ENCODE data around the gene CD84. TPM values are rescaled to one million over a fixed set of nuclear protein-coding genes. Genes with fewer than 3 reads are reported as not detected.
"Not testable (repeated sequence)": the region's sequence is repeated elsewhere in the genome, so short reads cannot be mapped to it uniquely, and the experiment has no call there.

The CD84 gene
- total RNA-seq, 1 experiment from 2014 or later: not detected

- DNase-seq (ENCODE audit: low spot score): no peak
Observed at GRCh38 chr1:160610569-160611242, 31.4 kb upstream of the CD84 start.

GRCh38 chr1:160608941-160609340 is 29.6 kb upstream of the CD84 start:
- DNase-seq (ENCODE audit: low spot score): no peak

DNA sequence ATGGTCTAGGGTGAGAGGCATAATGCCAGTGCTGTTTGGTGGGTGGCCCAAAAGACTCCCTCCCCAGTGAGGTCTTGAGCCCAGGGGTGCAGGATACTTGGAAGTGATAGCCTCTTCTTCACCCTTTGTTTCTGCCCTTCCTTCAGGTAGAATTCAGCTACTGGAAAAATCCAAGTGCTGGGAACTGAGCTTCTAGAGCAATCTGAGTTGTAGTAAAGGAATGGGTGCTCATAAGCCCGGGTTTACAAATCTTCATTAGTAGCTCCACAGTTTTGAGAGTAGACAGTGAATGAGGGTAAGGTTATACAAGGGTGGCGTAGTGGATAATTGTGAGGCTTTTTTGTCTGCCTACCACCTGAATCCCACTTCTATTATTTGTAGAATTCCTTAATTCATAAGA is 29.2 kb upstream of the CD84 start:
- no peak for DNase-seq (ENCODE audit: low spot score)

DNA sequence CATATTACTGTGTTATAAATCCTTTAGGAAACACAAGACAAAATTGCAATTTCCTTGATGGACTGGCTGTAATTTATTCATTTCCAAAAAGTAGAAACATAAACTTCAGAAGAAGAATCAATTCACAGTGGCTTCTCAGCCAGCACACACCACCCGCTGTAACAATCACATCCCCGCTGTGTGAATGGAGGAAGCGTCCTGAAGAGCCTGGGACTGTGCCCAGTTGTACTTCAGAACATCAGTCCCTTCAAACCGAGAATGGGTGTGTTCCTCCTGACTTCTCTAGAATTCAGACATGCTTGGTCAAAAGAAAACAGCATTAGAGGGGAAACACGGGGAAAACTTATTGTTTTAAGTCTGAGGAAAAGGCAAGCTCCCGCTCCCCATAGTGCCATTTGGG is 28.8 kb upstream of the CD84 start:
- no peak for DNase-seq (ENCODE audit: low spot score)

GRCh38 chr1:160607672-160608032 is 28.4 kb upstream of the CD84 start:
- DNase-seq (ENCODE audit: low spot score): no peak

DNA sequence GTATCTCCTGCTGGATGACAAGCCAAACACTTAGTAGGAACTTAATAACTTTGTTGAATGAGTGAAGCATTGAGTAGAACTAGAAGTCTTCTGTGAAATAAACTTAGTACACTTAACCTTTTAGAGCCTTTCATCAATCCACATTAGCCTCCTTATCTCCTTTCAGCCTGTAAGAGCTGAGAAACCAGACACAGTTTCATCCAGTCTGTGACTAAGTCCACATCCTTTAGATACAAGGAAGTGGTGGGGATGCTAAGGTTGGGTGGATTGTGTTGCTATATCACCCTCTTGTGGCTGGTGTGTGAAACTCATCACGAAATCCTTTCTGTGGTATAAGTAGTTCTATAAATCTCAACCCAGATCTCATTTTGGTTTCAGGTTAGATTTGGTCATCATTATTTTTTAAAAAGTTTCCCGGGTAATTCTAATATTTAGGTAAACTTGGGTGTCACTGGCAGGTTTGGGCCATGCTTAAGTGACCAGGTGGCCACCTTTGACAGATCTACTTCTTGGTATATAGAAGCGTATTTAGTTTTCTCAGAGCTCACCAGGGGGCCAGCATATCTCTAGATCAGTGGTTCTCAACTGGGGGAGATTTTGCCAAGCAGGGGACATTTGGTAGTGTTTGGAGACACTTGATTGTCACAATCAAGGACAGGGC is 27.8 kb upstream of the CD84 start:
- DNase-seq (ENCODE audit: low spot score): peak; percentile 85

GRCh38 chr1:160606611-160607010 is 27.3 kb upstream of the CD84 start:
- no peak for DNase-seq (ENCODE audit: low spot score)

- DNase-seq (ENCODE audit: low spot score): no peak
Observed at GRCh38 chr1:160605792-160606479, 26.6 kb upstream of the CD84 start.

GRCh38 chr1:160605205-160605604 is 25.9 kb upstream of the CD84 start:
- no peak for DNase-seq (ENCODE audit: low spot score)

- DNase-seq (ENCODE audit: low spot score): no peak
Observed at GRCh38 chr1:160597705-160598104, 18.4 kb upstream of the CD84 start.

DNA sequence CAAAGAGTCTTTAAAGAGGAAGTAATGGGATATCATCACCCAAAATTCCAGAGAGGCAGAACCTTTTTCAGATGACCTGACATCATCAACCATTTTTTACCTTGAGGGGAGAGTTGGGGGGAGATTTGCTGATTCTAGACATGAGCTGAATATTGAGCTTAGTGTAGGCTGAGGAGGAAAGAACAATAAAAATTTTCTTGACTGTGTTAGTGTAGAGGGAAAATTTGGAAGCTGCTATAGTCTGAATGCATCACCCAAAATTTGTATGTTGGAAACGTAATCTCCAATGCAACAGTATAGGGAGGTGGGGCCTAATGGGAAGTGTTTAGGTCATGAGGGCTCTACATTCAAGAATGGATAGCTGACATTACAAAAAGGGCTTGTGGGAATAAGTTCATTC is 17.8 kb upstream of the CD84 start:
- DNase-seq (ENCODE audit: low spot score): no peak

GRCh38 chr1:160590488-160590887 is 11.2 kb upstream of the CD84 start:
- no peak for DNase-seq (ENCODE audit: low spot score)

GRCh38 chr1:160588468-160588867 is 9.2 kb upstream of the CD84 start:
- no peak for DNase-seq (ENCODE audit: low spot score)

- DNase-seq (ENCODE audit: low spot score): no peak
Observed at GRCh38 chr1:160584784-160585183, 5.5 kb upstream of the CD84 start.

- not testable (repeated sequence) for DNase-seq (ENCODE audit: low spot score)
Observed at GRCh38 chr1:160582976-160583375, 3.7 kb upstream of the CD84 start.

DNA sequence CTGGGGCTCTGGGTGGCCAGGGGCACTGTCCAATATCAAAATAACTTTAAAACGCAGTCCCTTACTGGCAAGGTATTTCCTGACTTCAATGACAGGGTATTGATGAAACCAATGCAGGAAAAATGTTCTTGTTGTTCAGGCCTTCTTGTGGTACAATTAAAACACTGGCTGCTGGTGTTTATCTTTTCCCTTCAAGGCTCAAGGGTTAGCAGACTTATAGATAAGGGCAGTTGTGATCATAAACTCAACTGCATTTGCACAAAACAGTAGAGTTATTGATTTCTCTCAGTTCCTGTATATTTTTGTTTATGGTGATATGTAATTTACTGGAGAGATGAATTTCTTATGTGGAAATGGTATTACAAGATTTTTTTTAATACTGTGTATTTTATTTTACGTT is 2.7 kb upstream of the CD84 start:
- no peak for DNase-seq (ENCODE audit: low spot score)

- no peak for DNase-seq (ENCODE audit: low spot score)
Observed at GRCh38 chr1:160580221-160580812, 1.0 kb upstream of the CD84 start.

GRCh38 chr1:160578525-160579191 is 638 bp downstream of the CD84 start:
- no peak for DNase-seq (ENCODE audit: low spot score)

DNA sequence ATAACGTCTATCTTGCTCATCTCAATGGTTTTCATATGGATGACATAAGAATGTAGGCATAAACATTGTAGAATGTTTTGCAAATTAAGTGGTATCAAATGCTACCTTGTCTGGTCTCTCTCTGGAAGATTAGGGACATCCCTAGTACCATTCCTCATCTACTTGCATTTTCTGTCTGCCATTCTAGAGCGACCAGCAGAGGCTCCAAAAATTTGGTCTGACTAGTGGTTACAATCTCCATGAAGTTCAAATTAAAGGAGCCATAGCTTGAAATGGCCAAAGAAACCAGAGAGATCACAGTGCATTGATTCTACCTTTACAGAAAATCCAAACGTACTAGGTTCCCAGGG is 1.1 kb downstream of the CD84 start:
- no peak for DNase-seq (ENCODE audit: low spot score)

GRCh38 chr1:160577671-160578070 is 1.6 kb downstream of the CD84 start:
- DNase-seq (ENCODE audit: low spot score): no peak

GRCh38 chr1:160576884-160577283 is 2.4 kb downstream of the CD84 start:
- DNase-seq (ENCODE audit: low spot score): no peak

DNA sequence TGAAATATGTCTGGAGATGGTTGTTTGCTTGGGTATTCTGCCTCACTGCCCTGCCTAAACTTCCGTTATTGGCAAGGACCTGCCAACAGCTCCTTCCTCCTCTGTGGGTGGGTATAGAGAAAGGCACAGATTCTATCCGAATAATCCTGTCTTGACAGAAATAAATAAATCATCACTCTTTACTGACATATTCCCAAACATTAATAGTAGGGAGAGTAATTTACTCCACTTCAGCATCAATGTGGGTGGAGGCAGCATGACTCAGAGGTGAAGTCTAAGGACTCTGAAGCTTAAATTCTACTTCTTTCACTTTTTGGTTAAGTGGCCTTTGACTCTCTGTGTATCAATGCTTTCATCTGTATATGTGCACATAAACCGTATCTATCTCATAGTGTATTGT is 2.9 kb downstream of the CD84 start:
- no peak for DNase-seq (ENCODE audit: low spot score)
